Measurements from ENCODE around the gene CLK2. TPM values are rescaled to one million over a fixed set of nuclear protein-coding genes. Genes with fewer than 3 reads are reported as not detected.

Gene CLK2
- total and polyA plus RNA-seq, 2 of the 13 experiments (the other 11 are each of a cell fraction or from before 2014, with no cell fraction given): 20.1 to 73.5 TPM

DNA sequence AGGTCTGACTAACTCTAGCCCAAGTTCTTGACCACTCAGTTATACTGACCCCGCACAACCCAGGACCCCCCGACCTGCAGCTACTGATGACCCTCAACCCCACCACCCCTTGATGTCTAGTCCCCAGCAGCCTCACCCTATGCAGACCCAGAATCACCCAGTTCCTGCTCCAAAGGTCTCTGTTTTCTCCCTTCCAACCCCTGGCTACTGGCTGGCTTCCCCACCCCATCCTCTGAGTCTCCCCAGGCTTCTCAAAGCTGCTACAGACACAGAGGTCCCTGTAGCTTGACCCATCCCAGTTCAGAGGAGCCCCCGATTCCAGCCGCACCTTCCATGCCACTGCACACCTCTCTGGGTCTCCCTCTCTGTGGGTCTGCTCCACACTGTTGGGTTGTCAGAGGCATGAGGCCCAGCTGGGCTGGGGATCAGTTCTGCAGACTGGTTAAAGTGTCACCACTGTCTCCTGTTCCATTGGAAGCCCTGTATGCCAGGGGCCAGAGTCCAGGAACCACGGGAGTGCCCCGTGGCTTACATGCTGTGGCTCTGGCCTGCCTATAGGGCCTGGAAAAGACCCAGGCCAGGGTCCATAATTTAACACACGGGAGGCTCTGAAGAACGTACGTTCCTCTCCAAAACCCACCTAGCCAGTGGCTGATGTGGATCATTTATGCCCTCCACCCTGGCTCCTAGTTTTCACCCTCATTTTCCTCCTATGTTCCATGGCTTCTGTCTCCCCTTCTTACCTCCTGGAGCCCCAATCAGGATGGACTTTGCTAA is 27.4 kb upstream of the CLK2 start (continued):
- TF ChIP-seq, protein P1, sequence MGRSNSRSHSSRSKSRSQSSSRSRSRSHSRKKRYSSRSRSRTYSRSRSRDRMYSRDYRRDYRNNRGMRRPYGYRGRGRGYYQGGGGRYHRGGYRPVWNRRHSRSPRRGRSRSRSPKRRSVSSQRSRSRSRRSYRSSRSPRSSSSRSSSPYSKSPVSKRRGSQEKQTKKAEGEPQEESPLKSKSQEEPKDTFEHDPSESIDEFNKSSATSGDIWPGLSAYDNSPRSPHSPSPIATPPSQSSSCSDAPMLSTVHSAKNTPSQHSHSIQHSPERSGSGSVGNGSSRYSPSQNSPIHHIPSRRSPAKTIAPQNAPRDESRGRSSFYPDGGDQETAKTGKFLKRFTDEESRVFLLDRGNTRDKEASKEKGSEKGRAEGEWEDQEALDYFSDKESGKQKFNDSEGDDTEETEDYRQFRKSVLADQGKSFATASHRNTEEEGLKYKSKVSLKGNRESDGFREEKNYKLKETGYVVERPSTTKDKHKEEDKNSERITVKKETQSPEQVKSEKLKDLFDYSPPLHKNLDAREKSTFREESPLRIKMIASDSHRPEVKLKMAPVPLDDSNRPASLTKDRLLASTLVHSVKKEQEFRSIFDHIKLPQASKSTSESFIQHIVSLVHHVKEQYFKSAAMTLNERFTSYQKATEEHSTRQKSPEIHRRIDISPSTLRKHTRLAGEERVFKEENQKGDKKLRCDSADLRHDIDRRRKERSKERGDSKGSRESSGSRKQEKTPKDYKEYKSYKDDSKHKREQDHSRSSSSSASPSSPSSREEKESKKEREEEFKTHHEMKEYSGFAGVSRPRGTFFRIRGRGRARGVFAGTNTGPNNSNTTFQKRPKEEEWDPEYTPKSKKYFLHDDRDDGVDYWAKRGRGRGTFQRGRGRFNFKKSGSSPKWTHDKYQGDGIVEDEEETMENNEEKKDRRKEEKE (IDR thresholded peaks at IDR 0.05): no peak
- TF ChIP-seq, protein P2, sequence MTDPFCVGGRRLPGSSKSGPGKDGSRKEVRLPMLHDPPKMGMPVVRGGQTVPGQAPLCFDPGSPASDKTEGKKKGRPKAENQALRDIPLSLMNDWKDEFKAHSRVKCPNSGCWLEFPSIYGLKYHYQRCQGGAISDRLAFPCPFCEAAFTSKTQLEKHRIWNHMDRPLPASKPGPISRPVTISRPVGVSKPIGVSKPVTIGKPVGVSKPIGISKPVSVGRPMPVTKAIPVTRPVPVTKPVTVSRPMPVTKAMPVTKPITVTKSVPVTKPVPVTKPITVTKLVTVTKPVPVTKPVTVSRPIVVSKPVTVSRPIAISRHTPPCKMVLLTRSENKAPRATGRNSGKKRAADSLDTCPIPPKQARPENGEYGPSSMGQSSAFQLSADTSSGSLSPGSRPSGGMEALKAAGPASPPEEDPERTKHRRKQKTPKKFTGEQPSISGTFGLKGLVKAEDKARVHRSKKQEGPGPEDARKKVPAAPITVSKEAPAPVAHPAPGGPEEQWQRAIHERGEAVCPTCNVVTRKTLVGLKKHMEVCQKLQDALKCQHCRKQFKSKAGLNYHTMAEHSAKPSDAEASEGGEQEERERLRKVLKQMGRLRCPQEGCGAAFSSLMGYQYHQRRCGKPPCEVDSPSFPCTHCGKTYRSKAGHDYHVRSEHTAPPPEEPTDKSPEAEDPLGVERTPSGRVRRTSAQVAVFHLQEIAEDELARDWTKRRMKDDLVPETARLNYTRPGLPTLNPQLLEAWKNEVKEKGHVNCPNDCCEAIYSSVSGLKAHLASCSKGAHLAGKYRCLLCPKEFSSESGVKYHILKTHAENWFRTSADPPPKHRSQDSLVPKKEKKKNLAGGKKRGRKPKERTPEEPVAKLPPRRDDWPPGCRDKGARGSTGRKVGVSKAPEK (CRISPR knock-in tag; IDR thresholded peaks at IDR 0.05; ENCODE audit: borderline replicate concordance): no peak
- TF ChIP-seq NFKB2 (CRISPR knock-in tag; IDR thresholded peaks at IDR 0.05; ENCODE audit: borderline replicate concordance) (peak; percentile 83; the same call in 1 of the 2 replicates), SNAPC2 (CRISPR knock-in tag; IDR thresholded peaks at IDR 0.05) (peak; percentile 30; the same call in 1 of the 2 replicates), RELA (CRISPR knock-in tag; IDR thresholded peaks at IDR 0.05) (peak; percentile 61; the same call in 1 of the 2 replicates), ZFY (CRISPR knock-in tag; IDR thresholded peaks at IDR 0.05) (peak; percentile 95), ZNF772 (CRISPR knock-in tag; IDR thresholded peaks at IDR 0.05) (peak; percentile 91), ZNF616 (CRISPR knock-in tag; IDR thresholded peaks at IDR 0.05; ENCODE audit: low read depth) (no peak; the same call in 1 of the 2 replicates), TBP (CRISPR knock-in tag; IDR thresholded peaks at IDR 0.05) (no peak), MTA3 (CRISPR knock-in tag; IDR thresholded peaks at IDR 0.05) (no peak), ZNF44 (CRISPR knock-in tag; IDR thresholded peaks at IDR 0.05) (peak; percentile 96; the same call in 1 of the 2 replicates), ZNF235 (CRISPR knock-in tag; IDR thresholded peaks at IDR 0.05; ENCODE audit: borderline replicate concordance) (no peak), ZNF556 (CRISPR knock-in tag; IDR thresholded peaks at IDR 0.05; ENCODE audit: borderline replicate concordance) (peak; percentile 95), IKZF1 (IDR thresholded peaks at IDR 0.05) (no peak), ZNF773 (CRISPR knock-in tag; IDR thresholded peaks at IDR 0.05; ENCODE audit: borderline replicate concordance) (no peak), ZNF546 (CRISPR knock-in tag; conservative IDR thresholded peaks at IDR 0.05) (no peak), SUZ12 (IDR thresholded peaks at IDR 0.05; ENCODE audit: low read depth, low read length) (no peak), NFYB (CRISPR knock-in tag; IDR thresholded peaks at IDR 0.05) (peak; percentile 55), JUNB (CRISPR knock-in tag; IDR thresholded peaks at IDR 0.05; ENCODE audit: borderline replicate concordance) (no peak), ZNF775 (CRISPR knock-in tag; IDR thresholded peaks at IDR 0.05; ENCODE audit: borderline replicate concordance) (no peak), GATAD2A (CRISPR knock-in tag; IDR thresholded peaks at IDR 0.05) (peak; percentile 93), PAWR (CRISPR knock-in tag; IDR thresholded peaks at IDR 0.05; ENCODE audit: borderline replicate concordance) (no peak)
- TF ChIP-seq, protein P3, sequence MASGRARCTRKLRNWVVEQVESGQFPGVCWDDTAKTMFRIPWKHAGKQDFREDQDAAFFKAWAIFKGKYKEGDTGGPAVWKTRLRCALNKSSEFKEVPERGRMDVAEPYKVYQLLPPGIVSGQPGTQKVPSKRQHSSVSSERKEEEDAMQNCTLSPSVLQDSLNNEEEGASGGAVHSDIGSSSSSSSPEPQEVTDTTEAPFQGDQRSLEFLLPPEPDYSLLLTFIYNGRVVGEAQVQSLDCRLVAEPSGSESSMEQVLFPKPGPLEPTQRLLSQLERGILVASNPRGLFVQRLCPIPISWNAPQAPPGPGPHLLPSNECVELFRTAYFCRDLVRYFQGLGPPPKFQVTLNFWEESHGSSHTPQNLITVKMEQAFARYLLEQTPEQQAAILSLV (CRISPR knock-in tag; IDR thresholded peaks at IDR 0.05; ENCODE audit: borderline replicate concordance): peak; percentile 91
- TF ChIP-seq, protein P4, sequence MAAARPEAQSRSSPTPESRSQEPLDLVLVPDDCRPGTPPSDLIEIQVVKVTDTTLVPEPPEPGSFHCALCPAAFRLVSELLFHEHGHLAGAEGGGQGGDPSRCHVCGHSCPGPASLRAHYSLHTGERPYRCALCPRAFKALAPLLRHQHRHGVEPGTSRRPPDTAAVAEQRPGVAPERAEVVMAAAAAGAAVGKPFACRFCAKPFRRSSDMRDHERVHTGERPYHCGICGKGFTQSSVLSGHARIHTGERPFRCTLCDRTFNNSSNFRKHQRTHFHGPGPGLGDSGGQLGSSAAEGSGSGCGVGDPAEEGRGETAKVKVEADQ (CRISPR knock-in tag; IDR thresholded peaks at IDR 0.05; ENCODE audit: borderline replicate concordance): peak; percentile 59; the same call in 1 of the 2 replicates

All from HepG2 (cell line).